K562 (cell line): Measurements from ENCODE around the gene RIT1. TPM values are rescaled to one million over a fixed set of nuclear protein-coding genes. Genes with fewer than 3 reads are reported as not detected.

ENCODE experiments used
- ATAC-seq: fragments of 200-7000 bp; cut with Tn5 transposase; 3 replicates; pipeline ENCODE4 v1.9.1; 2020; ENCODE audit warnings: moderate library complexity
- BruUV-seq: library from RNA; stranded (reverse); fragments of 400-500 nt; replicated peaks from 2 replicates; lab custom pipeline; 2021; lab: Mats Ljungman, UMichigan
- CTCF ChIA-PET: fragments of 300-600 bp; formaldehyde crosslinking; extraction: SDS; loops from one replicate; lab custom pipeline; 2021; ENCODE audit warnings: low intra/inter-chr PET ratio; lab: Yijun Ruan, JAX
- POLR2A ChIA-PET: fragments of 300-600, 350-650 bp; sonication (Branson Sonifier 250); formaldehyde crosslinking; extraction: SDS; loops from one replicate; lab custom pipeline; 2021; ENCODE audit warnings: antibody characterized with exemption, inconsistent platforms; lab: Yijun Ruan, JAX
- DNase-seq, 4 experiments: peaks; one replicate each; pipeline versions ENCODE4 v3.0.0 to v3.0.0-alpha.2; 2011 to 2018; ENCODE audit warnings: low spot score in 3 of 4, mixed read lengths in 3 of 4; ENCODE audit errors: extremely low read depth in 1 of 4
- FAIRE-seq: peaks from 2 replicates; lab custom pipeline; 2011; peaks lifted over from hg19 to GRCh38; lab: Jason Lieb, UNC
- H2AFZ ChIP-seq: 2 replicates; pipeline ENCODE4 v1.6.0; 2011; ENCODE audit warnings: low read depth, low read length, control low read depth, inconsistent platforms
- H3K27ac ChIP-seq: fragments of 200-600 bp; 3 replicates; pipeline ENCODE4 v1.8.0; 2011; ENCODE audit warnings: low read depth, mild to moderate bottlenecking, control low read depth, inconsistent platforms, low read length, moderate library complexity, mixed read lengths; ENCODE audit errors: extremely low read depth
- H3K27me3 ChIP-seq, 2 experiments: fragments of 300-600 bp in 1 of 2; 2 replicates in 1 of 2; 3 replicates in 1 of 2; pipeline versions ENCODE4 v1.6.0 to v1.8.0; 2011; ENCODE audit warnings: inconsistent platforms in 2 of 2, low read length in 2 of 2, mild to moderate bottlenecking in 1 of 2, mixed read lengths in 1 of 2, moderate library complexity in 1 of 2; ENCODE audit not compliant: control insufficient read depth in 2 of 2, insufficient read depth in 2 of 2
- H3K36me3 ChIP-seq: fragments of 300-600 bp; 3 replicates; pipeline ENCODE4 v1.8.0; 2011; ENCODE audit warnings: mild to moderate bottlenecking, low read length, inconsistent platforms; ENCODE audit not compliant: control insufficient read depth, insufficient read depth
- H3K4me1 ChIP-seq, 2 experiments: fragments of 200-600 bp in 1 of 2; replicated peaks in 1 of 2; 2 replicates in 1 of 2; 3 replicates in 1 of 2; pipeline versions ENCODE4 v1.5.1 to v1.8.0; 2011; ENCODE audit warnings: inconsistent platforms in 2 of 2, low read length in 2 of 2, mild to moderate bottlenecking in 1 of 2, mixed read lengths in 1 of 2, moderate library complexity in 1 of 2; ENCODE audit not compliant: control insufficient read depth in 2 of 2, insufficient read depth in 2 of 2
- H3K4me2 ChIP-seq: 2 replicates; pipeline ENCODE4 v1.6.1; 2011; ENCODE audit warnings: low read length, control low read depth, inconsistent platforms, mixed read lengths; ENCODE audit not compliant: insufficient read depth
- H3K4me3 ChIP-seq: fragments of 200-600 bp; sonication (generic), shearing (Covaris generic); 2 replicates; pipeline ENCODE4 v1.5.1; 2016; ENCODE audit warnings: control low read depth, inconsistent platforms
- H3K79me2 ChIP-seq: fragments of 200-600 bp; 3 replicates; pipeline ENCODE4 v1.8.0; 2011; ENCODE audit warnings: low read length, inconsistent platforms; ENCODE audit not compliant: control insufficient read depth, insufficient read depth
- H3K9ac ChIP-seq, 2 experiments: 2 replicates each; pipeline versions ENCODE4 v1.6.0 to v1.6.1; 2011; ENCODE audit warnings: low read depth in 2 of 2, low read length in 2 of 2, control low read depth in 1 of 2, inconsistent platforms in 1 of 2, mild to moderate bottlenecking in 1 of 2, mixed read lengths in 1 of 2; ENCODE audit not compliant: insufficient read depth in 1 of 2
- H3K9me1 ChIP-seq: one replicate; pipeline ENCODE4 v1.6.0; 2011; ENCODE audit warnings: inconsistent platforms, mild to moderate bottlenecking, low read length, moderate library complexity; ENCODE audit not compliant: control insufficient read depth, insufficient read depth
- H3K9me3 ChIP-seq: replicated peaks from 2 replicates; pipeline ENCODE4 v1.5.1; 2011; ENCODE audit warnings: low read depth, low read length, inconsistent platforms; ENCODE audit not compliant: control insufficient read depth, insufficient read depth
- H4K20me1 ChIP-seq: replicated peaks from 2 replicates; pipeline ENCODE4 v1.6.1; 2011; ENCODE audit warnings: low read length, inconsistent platforms, mixed read lengths; ENCODE audit not compliant: control insufficient read depth, insufficient read depth
- BCOR ChIP-seq: fragments of 450-650 bp; IDR thresholded peaks from 2 replicates; pipeline ENCODE4 v1.6.1; 2016
- C11orf30 ChIP-seq: fragments of 450-650 bp; IDR thresholded peaks from 2 replicates; pipeline ENCODE4 v1.6.1; 2016; ENCODE audit warnings: low read depth, mild to moderate bottlenecking
- CUX1 ChIP-seq: fragments of 200-800 bp; sonication (Bioruptor generic); IDR thresholded peaks from 2 replicates; pipeline ENCODE4 v1.6.1; 2016; ENCODE audit warnings: missing genetic modification characterization, missing compliant biosample characterization
- HDAC2 ChIP-seq: fragments of 450-650 bp; IDR thresholded peaks from 2 replicates; pipeline ENCODE4 v1.6.1; 2016; ENCODE audit warnings: mild to moderate bottlenecking
- HLTF ChIP-seq: fragments of 450-650 bp; IDR thresholded peaks from 2 replicates; pipeline ENCODE4 v1.6.1; 2016
- THRAP3 ChIP-seq: fragments of 450-650 bp; IDR thresholded peaks from 2 replicates; pipeline ENCODE4 v1.6.1; 2016; ENCODE audit warnings: mild to moderate bottlenecking, inconsistent platforms, borderline replicate concordance
- TRIM28 ChIP-seq: fragments of 450-650 bp; IDR thresholded peaks from 2 replicates; pipeline ENCODE4 v1.6.1; 2017
- ZNF212 ChIP-seq: fragments of 450-650 bp; formaldehyde crosslinking; IDR thresholded peaks from 2 replicates; pipeline ENCODE4 v1.4.0; 2020; ENCODE audit warnings: mild to moderate bottlenecking
- ZNF592 ChIP-seq: fragments of 450-650 bp; IDR thresholded peaks from 2 replicates; pipeline ENCODE4 v1.6.1; 2017; ENCODE audit warnings: antibody characterized with exemption, mild to moderate bottlenecking
- WGBS: fragments of 100-300 bp; shearing (Covaris generic); methylation state at CpG from one replicate; pipeline ENCODE4 v1.1.6; 2016; ENCODE audit warnings: low coverage, mixed read lengths; ENCODE audit not compliant: insufficient coverage; ENCODE audit errors: missing lambda C conversion rate; 5-methylcytosine and 5-hydroxymethylcytosine counted together
- in situ Hi-C: fragments of 300-500 bp; cut with MboI; formaldehyde crosslinking; loops from 4 replicates; pipeline ENCODE4 v1.15.0; 2018; ENCODE audit warnings: inconsistent platforms, mixed read lengths
- intact Hi-C: fragments of 100-400 bp; cut with micrococcal nuclease; formaldehyde crosslinking; loops from 2 replicates; pipeline ENCODE4 v1.14.2; 2022
- polyA plus RNA-seq, 8 experiments: library from polyadenylated mRNA; depleted of rRNA in 4 of 8; stranded (reverse) in 5 of 8; unstranded in 3 of 8; fragments of >200 nt; fragmentation: Nextera tagmentation in 2 of 8; fragmentation: Illumina TruSeq in 1 of 8; extraction: Ambion mirVana in 2 of 8; extraction: Trizol in 1 of 8; gene quantifications; 2 replicates each; pipeline versions ENCODE4 v1.2.1 to v1.2.3, GENCODE V29; 2011 to 2014; ENCODE audit warnings: inconsistent platforms in 1 of 8, missing spikeins in 1 of 8
- total RNA-seq, 7 experiments: library from RNA; depleted of rRNA in 6 of 7; stranded (reverse); fragments of >200 nt in 6 of 7; fragmentation: Illumina TruSeq in 2 of 7; extraction: Trizol in 2 of 7; gene quantifications; 2 replicates each; pipeline versions ENCODE4 v1.2.1 to v1.2.3, GENCODE V29; 2011 to 2021; ENCODE audit warnings: low replicate concordance in 1 of 7
- TF ChIP-seq, protein P1 (sequence below): IDR thresholded peaks from 2 replicates; pipeline ENCODE4 v1.6.1; 2012; ENCODE audit warnings: low read depth, low read length, improper control_type of control experiment, borderline replicate concordance

Gene RIT1
- total and polyA plus RNA-seq, 9 of the 15 experiments (the other 6 are each of a cell fraction or from before 2014, with no cell fraction given) = 13.5 to 57.6 (median 22.9) TPM

DNA sequence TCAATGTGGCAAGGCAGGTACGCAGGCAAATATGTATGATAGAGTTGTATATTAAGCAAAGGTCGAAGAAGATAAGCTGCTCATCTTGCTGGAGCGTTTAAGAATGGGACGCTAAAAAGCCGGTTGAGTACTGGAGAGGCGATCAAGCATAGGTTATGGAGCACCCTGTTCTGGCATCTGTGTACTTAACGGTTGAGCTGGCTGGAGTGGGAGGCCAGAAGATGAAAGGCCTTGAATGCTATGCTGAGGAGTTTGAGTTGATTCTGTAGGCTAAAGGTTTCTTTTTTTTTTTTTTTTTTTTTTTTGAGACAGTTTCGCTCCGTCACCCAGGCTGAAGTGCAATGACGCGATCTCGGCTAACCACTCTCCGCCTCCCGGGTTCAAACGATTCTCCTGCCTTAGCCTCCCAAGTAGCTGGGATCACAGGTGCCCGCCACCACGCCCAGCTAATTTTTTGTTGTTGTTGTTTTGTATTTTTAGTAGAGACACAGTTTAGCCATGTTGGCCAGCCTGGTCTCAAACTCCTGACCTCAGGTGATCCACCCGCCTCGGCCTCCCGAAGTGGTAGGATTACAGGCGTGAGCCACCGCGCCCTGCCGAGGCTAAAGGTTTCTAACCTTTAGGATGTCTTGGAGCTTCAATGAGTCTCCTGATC, 23.9 kb upstream of the RIT1 start:
- peaks cover 38% of the 10 kb centered on the region for H3K36me3 ChIP-seq
- ATAC-seq = peak; percentile 13
- FAIRE-seq = peak; percentile 15
- intact Hi-C loops (loop anchor here (5.0 to 10.0 kb wide), 2 partner anchors 117 to 190 kb away; partner anchors contain the start of genes LAMTOR2 and UBQLN4), in situ Hi-C loops (loop anchor here (5.0 kb wide), 1 partner anchor 132 kb away; no protein-coding TSS in a partner anchor)
- peak overlapping the region; percentile 94 for H3K27ac ChIP-seq
- peak in 1 of 4 experiments; percentile 47 for DNase-seq
- 50% methylated on average over 12 of the region's 24 CpGs for WGBS
- no peaks in the 10 kb centered on the region for H3K9me3 ChIP-seq
- ChIA-PET CTCF (interaction anchor here (1.3 to 1.7 kb wide), 2 partner anchors 54 to 131 kb away, joined by 5 to 7 read pairs; no protein-coding TSS in a partner anchor), POLR2A (interaction anchor here (0.7 to 6.3 kb wide), 21 partner anchors 9 to 192 kb away, joined by 3 to 100 read pairs (median 4); partner anchors contain the start of gene GON4L)
- H3K9me1 ChIP-seq = no peaks in the 10 kb centered on the region
- TSS peak; percentile 97 for BruUV-seq
- 0 out of 2 replicates have a peak, but pooled peaks cover 5% of the 10 kb centered on the region for H4K20me1 ChIP-seq
- no peaks in the 10 kb centered on the region for H3K27me3 ChIP-seq
- H3K4me2 ChIP-seq = peak overlapping the region; percentile 88
- peaks cover 15 to 16% of the 10 kb centered on the region in 2 experiments; a peak in 4 of 5 replicates for H3K4me1 ChIP-seq
- H2AFZ ChIP-seq = peak overlapping the region; percentile 92
- peak overlapping the region; percentile 80 to 98; a peak in 3 of 4 replicates for H3K9ac ChIP-seq
- peaks cover 48% of the 10 kb centered on the region for H3K79me2 ChIP-seq
- peak overlapping the region; percentile 81 for H3K4me3 ChIP-seq
- 0 out of 2 replicates have a peak, but pooled peaks have one; percentile 10 for TF ChIP-seq CUX1 (CRISPR knock-in tag)
- TF ChIP-seq, protein P1, sequence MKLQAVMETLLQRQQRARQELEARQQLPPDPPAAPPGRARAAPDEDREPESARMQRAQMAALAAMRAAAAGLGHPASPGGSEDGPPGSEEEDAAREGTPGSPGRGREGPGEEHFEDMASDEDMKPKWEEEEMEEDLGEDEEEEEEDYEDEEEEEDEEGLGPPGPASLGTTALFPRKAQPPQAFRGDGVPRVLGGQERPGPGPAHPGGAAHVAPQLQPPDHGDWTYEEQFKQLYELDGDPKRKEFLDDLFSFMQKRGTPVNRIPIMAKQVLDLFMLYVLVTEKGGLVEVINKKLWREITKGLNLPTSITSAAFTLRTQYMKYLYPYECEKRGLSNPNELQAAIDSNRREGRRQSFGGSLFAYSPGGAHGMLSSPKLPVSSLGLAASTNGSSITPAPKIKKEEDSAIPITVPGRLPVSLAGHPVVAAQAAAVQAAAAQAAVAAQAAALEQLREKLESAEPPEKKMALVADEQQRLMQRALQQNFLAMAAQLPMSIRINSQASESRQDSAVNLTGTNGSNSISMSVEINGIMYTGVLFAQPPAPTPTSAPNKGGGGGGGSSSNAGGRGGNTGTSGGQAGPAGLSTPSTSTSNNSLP = 0 out of 2 replicates have a peak, but pooled peaks have one; percentile 4
- TF ChIP-seq C11orf30 = no peak
- peak; percentile 17; the same call in 1 of the 2 replicates for TF ChIP-seq HDAC2
- no peak for TF ChIP-seq ZNF212 (CRISPR knock-in tag)
- TF ChIP-seq BCOR = peak; percentile 58; the same call in 1 of the 2 replicates
- TF ChIP-seq THRAP3 = peak; percentile 86; the same call in 1 of the 2 replicates
- no peak for TF ChIP-seq ZNF592
- peak; percentile 84; the same call in 1 of the 2 replicates for TF ChIP-seq TRIM28
- peak; percentile 46; the same call in 1 of the 2 replicates for TF ChIP-seq HLTF
